Lung (tissue), 12 donors: Measurements from ENCODE around the gene ZNF559. TPM values are rescaled to one million over a fixed set of nuclear protein-coding genes. Genes with fewer than 3 reads are reported as not detected.

ENCODE experiments used
- ATAC-seq: fragments of 200-7000 bp; cut with Tn5 transposase; one replicate; pipeline ENCODE4 v1.9.1; 2020; ENCODE audit warnings: moderate number of reproducible peaks; ENCODE audit not compliant: insufficient read depth, low FRiP score
- DNase-seq, 3 donors: peaks; one replicate each; pipeline ENCODE4 v3.0.0-alpha.2; 2013 to 2017
- H3K27ac ChIP-seq, 2 donors: one replicate each; pipeline ENCODE4 v1.5.1; 2013; ENCODE audit warnings: mild to moderate bottlenecking in 2 of 2, moderate library complexity in 2 of 2, control low read depth in 1 of 2, inconsistent platforms in 1 of 2, low read depth in 1 of 2, low read length in 1 of 2
- H3K27me3 ChIP-seq, 3 donors: one replicate each; pipeline ENCODE4 v1.5.1; 2013; ENCODE audit warnings: low read length in 2 of 3; ENCODE audit not compliant: control insufficient read depth in 3 of 3, insufficient read depth in 3 of 3
- H3K36me3 ChIP-seq, 4 donors: one replicate each; pipeline ENCODE4 v1.5.1; 2013; ENCODE audit warnings: low read length in 4 of 4, mild to moderate bottlenecking in 1 of 4, moderate library complexity in 1 of 4; ENCODE audit not compliant: control insufficient read depth in 4 of 4, insufficient read depth in 4 of 4
- H3K4me1 ChIP-seq, 5 donors: one replicate each; pipeline ENCODE4 v1.5.1; 2013; ENCODE audit warnings: low read length in 5 of 5, mild to moderate bottlenecking in 2 of 5, moderate library complexity in 1 of 5; ENCODE audit not compliant: control insufficient read depth in 5 of 5, insufficient read depth in 5 of 5
- H3K4me3 ChIP-seq: one replicate; pipeline ENCODE4 v1.5.1; 2013; ENCODE audit warnings: mild to moderate bottlenecking, control low read depth, moderate library complexity
- H3K9ac ChIP-seq, 2 donors: one replicate each; pipeline ENCODE4 v1.5.1; 2013; ENCODE audit warnings: low read length in 2 of 2, control low read depth in 1 of 2; ENCODE audit not compliant: insufficient read depth in 1 of 2
- H3K9me3 ChIP-seq, 4 donors: one replicate each; pipeline ENCODE4 v1.5.1; 2013; ENCODE audit warnings: low read length in 3 of 4, mild to moderate bottlenecking in 1 of 4, moderate library complexity in 1 of 4; ENCODE audit not compliant: control insufficient read depth in 4 of 4, insufficient read depth in 3 of 4
- WGBS, 2 donors: extraction: QIAGEN DNeasy Blood & Tissue Kit; methylation state at CpG; one replicate each; pipeline ENCODE4 v1.1.7; 2013; 5-methylcytosine and 5-hydroxymethylcytosine counted together
- polyA plus RNA-seq, 2 donors: library from polyadenylated mRNA; stranded (reverse); fragments of 200-250 nt; gene quantifications; one replicate each; pipeline ENCODE4 v1.2.1, GENCODE V29; 2013
- total RNA-seq, 2 donors: library from RNA; depleted of rRNA in 1 of 2; stranded (reverse); fragments of >200 nt in 1 of 2; gene quantifications; one replicate each; pipeline ENCODE4 v1.2.1, GENCODE V29; 2014 to 2021
- TF ChIP-seq, protein P1 (sequence below): IDR thresholded peaks from 2 replicates; pipeline ENCODE4 v1.5.1; 2012; ENCODE audit warnings: mild to moderate bottlenecking; ENCODE audit errors: control extremely low read depth, extremely low read depth
- donor health status: control.
- donor health status: control.
- donor health status: Bipolar disorder and iron deficiency.
- donor health status: healthy.
- donor health status: DM: yes; HTN: yes; CAD: no.

Gene ZNF559
- total and polyA plus RNA-seq, 4 donors: 9.3 to 57.9 (median 15.0) TPM

DNA sequence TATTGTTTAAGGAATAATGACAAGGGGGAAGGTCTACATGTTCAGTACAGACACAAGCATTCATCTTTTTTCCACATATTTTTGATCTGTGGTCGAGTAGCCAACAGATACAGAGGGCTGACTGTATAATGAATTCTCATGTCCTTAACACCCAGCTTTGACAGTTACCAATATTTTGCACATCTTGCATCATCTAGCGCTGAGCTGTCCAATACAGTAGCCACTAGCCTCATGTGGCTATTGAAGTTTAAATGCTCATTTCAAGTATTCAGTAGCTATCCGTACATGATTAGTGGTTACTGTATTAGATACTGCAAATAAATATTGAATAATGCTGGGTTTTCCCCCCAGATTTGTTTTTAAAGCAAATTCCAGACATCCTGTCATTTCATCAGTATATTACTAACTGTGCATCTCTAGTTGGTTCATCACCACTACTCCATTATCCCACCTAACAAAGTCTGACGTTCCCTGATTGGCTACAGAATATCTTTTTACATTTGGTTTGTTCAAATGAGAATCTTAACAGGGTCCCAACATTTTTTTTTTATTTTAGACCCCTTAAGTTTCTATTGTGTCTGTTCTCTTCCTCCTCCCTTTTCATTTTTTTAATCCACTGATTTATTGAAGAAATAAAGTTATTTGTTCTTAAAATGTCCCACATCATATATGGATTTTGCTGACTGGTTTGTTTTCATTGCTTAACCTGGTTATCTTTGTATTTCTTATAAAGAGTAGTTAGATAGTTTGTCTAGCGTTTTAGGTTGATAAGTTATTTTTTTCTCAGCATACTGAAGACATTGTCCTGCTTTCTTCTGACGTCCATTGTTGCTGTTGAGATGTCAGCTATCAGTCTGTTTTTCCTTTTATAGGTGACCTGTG is 47.0 kb downstream of the ZNF559 start:
- 94 to 95% methylated on average over 6 of the region's 6 CpGs for WGBS, 2 donors
- H3K4me1 ChIP-seq: no peaks in the 10 kb centered on the region
- TF ChIP-seq, protein P1, sequence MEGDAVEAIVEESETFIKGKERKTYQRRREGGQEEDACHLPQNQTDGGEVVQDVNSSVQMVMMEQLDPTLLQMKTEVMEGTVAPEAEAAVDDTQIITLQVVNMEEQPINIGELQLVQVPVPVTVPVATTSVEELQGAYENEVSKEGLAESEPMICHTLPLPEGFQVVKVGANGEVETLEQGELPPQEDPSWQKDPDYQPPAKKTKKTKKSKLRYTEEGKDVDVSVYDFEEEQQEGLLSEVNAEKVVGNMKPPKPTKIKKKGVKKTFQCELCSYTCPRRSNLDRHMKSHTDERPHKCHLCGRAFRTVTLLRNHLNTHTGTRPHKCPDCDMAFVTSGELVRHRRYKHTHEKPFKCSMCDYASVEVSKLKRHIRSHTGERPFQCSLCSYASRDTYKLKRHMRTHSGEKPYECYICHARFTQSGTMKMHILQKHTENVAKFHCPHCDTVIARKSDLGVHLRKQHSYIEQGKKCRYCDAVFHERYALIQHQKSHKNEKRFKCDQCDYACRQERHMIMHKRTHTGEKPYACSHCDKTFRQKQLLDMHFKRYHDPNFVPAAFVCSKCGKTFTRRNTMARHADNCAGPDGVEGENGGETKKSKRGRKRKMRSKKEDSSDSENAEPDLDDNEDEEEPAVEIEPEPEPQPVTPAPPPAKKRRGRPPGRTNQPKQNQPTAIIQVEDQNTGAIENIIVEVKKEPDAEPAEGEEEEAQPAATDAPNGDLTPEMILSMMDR: no peak
- DNase-seq: no peak
- no peaks in the 10 kb centered on the region for H3K27me3 ChIP-seq
- peaks cover 0 to 52% (median 27%) of the 10 kb centered on the region in 4 donors for H3K36me3 ChIP-seq
- ATAC-seq: no peak
- H3K4me3 ChIP-seq: no peak overlapping the region
- peaks cover 10 to 40% (median 26%) of the 10 kb centered on the region in 4 donors for H3K9me3 ChIP-seq
- H3K27ac ChIP-seq: no peak overlapping the region
- no peak overlapping the region for H3K9ac ChIP-seq

DNA sequence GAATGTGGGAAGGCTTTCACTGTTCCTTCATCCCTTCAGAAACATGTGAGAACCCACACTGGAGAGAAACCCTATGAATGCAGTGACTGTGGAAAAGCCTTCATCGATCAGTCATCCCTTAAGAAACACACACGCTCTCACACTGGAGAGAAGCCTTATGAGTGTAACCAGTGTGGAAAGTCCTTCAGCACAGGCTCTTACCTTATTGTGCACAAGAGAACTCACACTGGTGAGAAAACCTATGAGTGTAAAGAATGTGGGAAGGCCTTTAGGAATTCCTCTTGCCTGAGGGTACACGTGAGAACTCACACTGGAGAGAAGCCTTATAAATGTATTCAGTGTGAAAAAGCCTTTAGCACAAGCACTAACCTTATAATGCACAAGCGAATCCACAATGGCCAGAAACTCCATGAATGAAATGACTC is 57.4 kb downstream of the ZNF559 start:
- TF ChIP-seq, protein P1: no peak
- WGBS, 2 donors: 72 to 84% methylated on average over 4 of the region's 4 CpGs
- H3K36me3 ChIP-seq: peaks cover 32 to 92% (median 83%) of the 10 kb centered on the region in 4 donors
- DNase-seq (no peak), ATAC-seq (no peak)
- H3K27ac ChIP-seq: no peak overlapping the region
- H3K27me3 ChIP-seq: no peaks in the 10 kb centered on the region
- H3K9me3 ChIP-seq: peaks cover 48 to 80% (median 77%) of the 10 kb centered on the region in 4 donors
- H3K4me1 ChIP-seq: no peaks in the 10 kb centered on the region
- no peak overlapping the region for H3K4me3 ChIP-seq
- H3K9ac ChIP-seq: no peak overlapping the region

Other genes starting within 250 kb of the ZNF559 start
- not detected for gene OR1M1, start 237.1 kb upstream of the ZNF559 start, total RNA-seq
- under 1 TPM; 0.02 to 0.04 TPM for gene OR1M1, start 237.1 kb upstream of the ZNF559 start, polyA plus RNA-seq
- gene OR7G2, start 216.7 kb upstream of the ZNF559 start, total RNA-seq: not detected
- gene OR7G2, start 216.7 kb upstream of the ZNF559 start, polyA plus RNA-seq: not detected
- gene OR7G1, start 208.4 kb upstream of the ZNF559 start, total RNA-seq: not detected
- gene OR7G1, start 208.4 kb upstream of the ZNF559 start, polyA plus RNA-seq: not detected
- gene OR7G3, start 197.2 kb upstream of the ZNF559 start, total RNA-seq: not detected
- gene OR7G3, start 197.2 kb upstream of the ZNF559 start, polyA plus RNA-seq: not detected
- 10 to 100 TPM; 25.7 to 32.0 TPM for gene ZNF317, start 183.8 kb upstream of the ZNF559 start, total RNA-seq
- gene ZNF317, start 183.8 kb upstream of the ZNF559 start, polyA plus RNA-seq: 10 to 100 TPM; 14.7 to 35.2 TPM
- gene OR7D2, start 145.2 kb upstream of the ZNF559 start, total RNA-seq: not detected
- gene OR7D2, start 145.2 kb upstream of the ZNF559 start, polyA plus RNA-seq: under 1 TPM in 1 of 2 donors, not detected in 1; 0.01 TPM
- not detected for gene OR7D4, start 104.6 kb upstream of the ZNF559 start, total RNA-seq
- gene OR7D4, start 104.6 kb upstream of the ZNF559 start, polyA plus RNA-seq: not detected
- gene OR7E24, start 73.2 kb upstream of the ZNF559 start, total RNA-seq: not detected
- not detected for gene OR7E24, start 73.2 kb upstream of the ZNF559 start, polyA plus RNA-seq
- 10 to 100 TPM in 1 of 2 donors, 1 to 10 TPM in 1; 8.5 to 13.8 TPM for gene ZNF699, start 14.3 kb upstream of the ZNF559 start, total RNA-seq
- gene ZNF699, start 14.3 kb upstream of the ZNF559 start, polyA plus RNA-seq: 1 to 10 TPM in 1 of 2 donors, under 1 TPM in 1; 0.59 to 3.3 TPM
- 10 to 100 TPM in 1 of 2 donors, 1 to 10 TPM in 1; 1.7 to 11.5 TPM for gene ZNF177, start 38.8 kb downstream of the ZNF559 start, total RNA-seq
- gene ZNF177, start 38.8 kb downstream of the ZNF559 start, polyA plus RNA-seq: 1 to 10 TPM in 1 of 2 donors, under 1 TPM in 1; 1.00 to 1.6 TPM
- gene ZNF266, start 111.4 kb downstream of the ZNF559 start, total RNA-seq: 10 to 100 TPM; 22.2 to 33.8 TPM
- 10 to 100 TPM; 17.3 to 24.9 TPM for gene ZNF266, start 111.4 kb downstream of the ZNF559 start, polyA plus RNA-seq
- gene ZNF560, start 174.4 kb downstream of the ZNF559 start, total RNA-seq: not detected
- under 1 TPM; 0.05 to 0.24 TPM for gene ZNF560, start 174.4 kb downstream of the ZNF559 start, polyA plus RNA-seq
- 10 to 100 TPM; 14.8 to 24.0 TPM for gene ZNF426, start 214.5 kb downstream of the ZNF559 start, total RNA-seq
- 1 to 10 TPM; 2.6 to 4.1 TPM for gene ZNF426, start 214.5 kb downstream of the ZNF559 start, polyA plus RNA-seq